Left forelimb (tissue), 1 donor: Measurements from ENCODE around the gene DUXA.
"Not testable (repeated sequence)": the region's sequence is repeated elsewhere in the genome, so short reads cannot be mapped to it uniquely, and the experiment has no call there.

Experiments
- DNase-seq: peaks from one replicate; pipeline ENCODE4 v3.0.0-alpha.2; 2018; ENCODE audit warnings: low spot score

The DUXA gene

GRCh38 chr19:57167385-57167784 lies at the start of gene DUXA:
Gene DUXA, minus strand, starts transcription at chr19:57167485. Its CDS starts 42 bp downstream, at chr19:57167443.
- DNase-seq = no peak

DNA sequence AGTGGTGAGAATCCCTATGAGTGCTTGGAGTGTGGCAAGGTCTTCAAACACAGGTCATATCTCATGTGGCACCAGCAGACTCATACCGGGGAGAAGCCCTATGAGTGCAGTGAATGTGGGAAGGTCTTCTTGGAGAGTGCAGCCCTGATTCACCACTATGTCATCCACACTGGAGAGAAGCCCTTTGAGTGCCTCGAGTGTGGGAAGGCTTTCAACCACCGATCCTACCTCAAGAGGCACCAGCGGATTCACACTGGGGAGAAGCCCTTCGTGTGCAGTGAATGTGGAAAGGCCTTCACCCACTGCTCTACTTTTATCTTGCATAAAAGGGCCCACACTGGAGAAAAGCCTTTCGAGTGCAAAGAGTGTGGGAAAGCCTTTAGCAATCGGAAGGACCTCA lies 44.8 kb upstream of the DUXA start:
- DNase-seq = no peak

GRCh38 chr19:57210381-57210780 lies 43.1 kb upstream of the DUXA start:
- DNase-seq = no peak

GRCh38 chr19:57202160-57202559 lies 34.9 kb upstream of the DUXA start:
- no peak for DNase-seq

- DNase-seq = not testable (repeated sequence)
These were observed 30.6 kb upstream of the DUXA start for GRCh38 chr19:57197874-57198273.

DNA sequence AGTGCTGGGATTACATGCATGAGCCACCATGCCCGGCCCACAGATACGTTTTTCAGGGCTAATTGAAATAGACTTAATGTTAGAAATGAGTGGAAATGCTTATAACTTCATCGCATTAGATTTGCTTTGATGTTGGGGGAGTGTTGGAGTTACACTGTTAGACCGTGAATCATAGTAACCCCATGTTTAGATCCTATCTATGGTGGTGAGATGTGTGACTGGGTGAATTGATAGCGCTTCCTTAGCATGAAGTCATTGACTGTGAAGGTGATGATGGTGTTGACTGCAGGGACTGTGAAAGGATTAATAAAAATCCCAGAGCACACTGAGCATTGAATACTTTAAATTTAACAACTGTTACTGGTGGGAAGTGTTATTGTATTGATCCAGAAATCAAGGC lies 25.7 kb upstream of the DUXA start:
- DNase-seq = no peak

DNA sequence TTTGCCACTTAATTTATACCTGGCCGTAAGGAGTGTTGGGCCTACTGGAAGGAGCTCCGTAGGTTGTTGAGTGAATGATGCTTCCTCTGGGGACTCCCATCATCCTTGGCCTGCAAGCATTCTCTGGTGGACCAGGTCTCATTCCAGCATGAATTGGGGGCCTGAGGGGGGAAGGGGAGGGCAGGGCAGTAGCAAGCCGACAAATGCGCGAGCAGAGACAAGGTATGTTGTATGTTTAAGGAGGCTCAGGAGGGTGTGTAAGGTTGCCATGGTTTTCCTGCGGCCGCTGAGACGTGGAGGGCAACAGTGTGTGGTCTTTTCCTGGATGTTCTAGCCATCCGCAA lies 24.8 kb upstream of the DUXA start:
- no peak for DNase-seq

DNA sequence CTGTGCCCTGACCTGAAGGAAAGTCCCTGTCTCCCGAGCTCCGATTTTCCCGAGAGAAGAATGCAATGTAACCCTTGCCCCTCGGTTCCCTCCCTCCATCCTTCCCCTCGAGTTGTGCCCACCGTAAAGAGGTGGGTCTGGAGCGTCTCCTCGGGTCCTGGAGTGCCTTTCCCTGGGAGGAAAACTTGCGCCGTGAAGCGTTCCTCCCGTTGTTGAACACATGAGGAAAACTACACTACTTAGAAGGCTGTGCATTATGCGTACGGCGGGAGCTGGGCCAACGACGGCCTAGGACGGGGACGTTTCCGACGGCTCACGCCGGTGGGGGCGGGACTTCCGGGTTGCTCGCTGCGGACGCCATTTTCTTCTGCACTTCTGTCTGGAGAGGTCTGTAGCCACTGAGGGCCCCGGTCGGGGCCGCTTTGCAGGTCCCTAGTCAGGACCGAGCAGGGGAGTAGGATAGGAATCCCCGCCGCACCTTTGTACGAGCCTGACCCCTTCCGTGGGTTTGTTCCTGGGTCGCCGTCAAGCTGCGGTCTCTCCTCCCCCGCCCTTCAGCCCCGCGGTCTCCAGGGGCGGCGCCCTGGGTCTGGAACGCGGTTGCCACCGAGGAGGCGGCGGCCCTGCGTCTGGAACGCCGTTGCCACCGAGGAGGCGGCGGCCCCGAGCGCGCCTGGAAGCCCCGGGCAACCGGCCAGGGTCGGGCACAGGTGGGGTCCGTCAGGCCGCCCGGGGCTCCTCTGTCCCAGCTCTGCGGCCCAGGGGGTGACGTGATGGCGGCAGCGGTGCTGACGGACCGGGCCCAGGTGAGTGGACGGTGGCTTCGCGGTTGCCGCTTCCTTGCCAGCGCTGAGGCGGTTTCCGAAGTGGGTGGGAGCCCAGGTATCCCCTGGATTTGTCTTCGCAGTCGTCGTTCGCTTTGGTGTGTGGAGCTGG lies 24.1 kb upstream of the DUXA start, which contains the start of gene ZNF264:
TSS of gene ZNF264 (plus strand) at position 360 of the 936 bp plus-strand sequence. CDS start at position 774, 414 bp downstream.
- peak; percentile 96 for DNase-seq

- no peak for DNase-seq
These were observed 23.0 kb upstream of the DUXA start for GRCh38 chr19:57190301-57190700.

- DNase-seq = peak; percentile 70
These were observed 4.3 kb upstream of the DUXA start for GRCh38 chr19:57171551-57172081.

DNA sequence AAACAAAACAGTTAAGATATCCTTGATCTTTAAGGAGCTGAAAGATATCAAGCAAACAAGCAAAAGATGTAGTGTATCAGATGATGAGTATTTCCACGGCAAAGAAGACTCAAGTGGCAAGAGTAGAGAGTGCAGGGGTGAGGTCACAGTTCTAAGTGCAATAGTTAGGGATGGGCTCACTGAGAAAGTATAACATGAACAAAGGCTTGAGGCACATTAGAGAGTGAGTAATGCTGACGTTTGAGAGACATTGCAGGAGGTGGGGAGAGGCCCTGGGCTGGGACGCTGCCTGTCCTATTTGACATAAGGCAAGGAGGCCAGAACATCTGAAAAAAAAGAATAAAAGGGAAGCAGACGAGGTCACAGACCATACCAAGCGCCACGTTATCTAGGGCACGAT lies 1.4 kb downstream of the DUXA start:
- no peak for DNase-seq

DNA sequence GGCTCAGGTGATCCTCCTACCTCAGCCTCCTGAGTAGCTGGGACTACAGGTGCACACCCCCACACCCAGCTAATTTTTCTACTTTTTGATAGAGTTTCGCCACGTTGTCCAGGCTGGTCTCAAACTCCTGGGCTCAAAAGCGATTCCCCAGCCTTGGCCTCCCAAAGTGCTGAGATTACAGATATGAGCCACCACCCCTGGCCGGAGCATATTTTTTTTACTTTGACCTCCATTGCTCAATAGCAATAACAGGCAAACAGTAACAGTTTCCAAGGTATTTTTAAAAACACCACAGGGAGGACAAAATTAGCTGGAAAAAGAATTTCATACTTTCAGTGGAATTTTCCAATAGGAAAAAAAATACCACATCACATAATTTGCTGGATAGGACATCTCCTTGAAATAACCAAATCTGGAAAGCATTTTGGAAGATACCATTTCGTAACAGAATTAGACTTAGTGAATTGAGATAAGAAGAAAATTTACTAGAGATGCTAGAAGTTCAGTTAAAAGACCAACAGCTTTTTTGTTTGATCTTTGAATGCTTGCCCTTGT lies 5.2 kb downstream of the DUXA start:
- DNase-seq = no peak

- no peak for DNase-seq
These were observed 14.4 kb downstream of the DUXA start for GRCh38 chr19:57152921-57153320.

DNA sequence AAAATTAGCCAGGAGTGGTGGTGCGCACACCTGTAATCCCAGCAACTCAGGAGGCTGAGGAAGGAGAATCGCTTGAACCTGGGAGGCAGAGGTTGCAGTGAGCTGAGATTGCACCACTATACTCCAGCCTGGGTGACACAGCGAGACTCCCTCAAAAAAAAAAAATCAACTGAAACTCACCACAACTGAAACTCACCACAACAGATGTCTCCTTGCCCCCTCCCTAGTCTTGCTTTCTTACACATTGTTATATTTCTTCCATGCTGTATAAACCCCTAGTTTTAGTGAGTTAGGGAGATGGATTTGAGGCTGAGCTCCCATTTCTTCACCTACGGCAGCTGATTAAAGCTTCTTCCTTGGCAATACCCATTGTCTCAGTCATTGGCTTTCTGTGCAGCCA lies 25.6 kb downstream of the DUXA start:
- no peak for DNase-seq

DNA sequence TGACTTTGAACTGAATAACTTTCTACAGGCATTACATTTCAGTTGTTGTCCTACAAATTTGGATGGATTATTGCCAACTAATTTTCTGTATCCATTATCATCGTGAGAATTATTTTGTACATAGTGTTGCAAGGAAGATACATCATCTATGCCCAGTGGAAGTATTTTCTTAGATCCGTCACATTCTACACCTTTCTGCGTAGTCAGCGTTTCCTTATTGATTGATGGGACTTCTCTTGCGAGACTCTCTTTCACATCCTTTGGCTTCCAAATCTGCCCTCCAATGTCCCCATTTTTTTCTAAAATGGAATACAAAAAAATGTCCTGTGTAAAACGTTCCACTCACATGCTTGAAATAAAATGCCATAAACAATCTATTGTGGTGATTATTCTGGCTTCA lies 31.5 kb downstream of the DUXA start:
- no peak for DNase-seq

DNA sequence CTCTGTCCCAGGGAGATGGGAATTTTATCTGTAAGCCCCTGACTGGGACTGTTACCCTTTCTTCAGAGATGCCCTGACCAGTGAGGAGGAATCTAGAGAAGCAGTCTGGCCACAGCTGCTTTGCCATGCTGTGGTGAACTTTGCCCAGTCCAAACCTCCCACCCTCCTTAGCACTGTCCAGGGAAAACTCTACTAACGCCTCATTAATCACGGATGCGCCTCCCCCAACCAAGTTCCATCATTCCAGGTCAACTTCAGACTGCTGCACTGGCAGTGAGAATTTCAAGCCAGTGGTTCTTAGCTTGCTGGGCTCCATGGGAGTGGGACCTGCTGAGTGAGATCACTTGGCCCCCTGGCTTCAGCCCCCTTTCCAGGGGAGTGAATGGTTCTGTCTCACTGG lies 39.9 kb downstream of the DUXA start:
- DNase-seq = not testable (repeated sequence)

DNA sequence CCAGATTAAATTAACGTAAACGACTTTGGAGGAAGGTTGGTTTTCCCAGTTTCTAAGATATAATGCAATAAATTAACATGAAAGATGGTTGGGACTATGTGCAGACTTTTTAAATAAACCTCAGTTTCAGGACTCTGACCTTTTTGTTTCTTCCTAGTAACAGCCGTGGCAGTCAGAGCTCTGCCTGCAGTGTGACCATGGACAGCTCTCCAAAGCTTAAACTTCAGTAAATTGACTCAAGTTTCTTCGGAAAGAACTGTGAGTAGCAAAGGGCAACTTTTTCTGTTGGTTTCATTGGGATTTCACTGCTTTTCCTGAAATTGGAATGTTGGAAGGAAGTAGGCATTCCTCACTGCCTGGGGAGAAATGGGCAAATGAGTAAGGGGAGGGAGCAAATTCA lies 43.4 kb downstream of the DUXA start:
- no peak for DNase-seq

GRCh38 chr19:57118848-57119247 lies 48.4 kb downstream of the DUXA start:
- no peak for DNase-seq

- DNase-seq = not testable (repeated sequence)
These were observed 53.8 kb downstream of the DUXA start for GRCh38 chr19:57113501-57113900.

GRCh38 chr19:57111329-57111644 lies 56.0 kb downstream of the DUXA start:
- DNase-seq = no peak

GRCh38 chr19:57110592-57111328 lies 56.5 kb downstream of the DUXA start:
- no peak for DNase-seq

GRCh38 chr19:57106722-57107235 lies 60.5 kb downstream of the DUXA start:
- DNase-seq = no peak
